Hepatocyte (in vitro differentiated cells): Measurements from ENCODE around the gene CEP131. TPM values are rescaled to one million over a fixed set of nuclear protein-coding genes. Genes with fewer than 3 reads are reported as not detected.

ENCODE experiments used
- DNase-seq: peaks from one replicate; pipeline ENCODE4 v3.0.0-alpha.2; 2016; ENCODE audit warnings: low spot score
- H2AFZ ChIP-seq: fragments of 200-600 bp; sonication (generic); 2 replicates; pipeline ENCODE4 v1.6.0; 2016; ENCODE audit warnings: antibody characterized with exemption, mild to moderate bottlenecking
- H3K27ac ChIP-seq: fragments of 200-600 bp; sonication (generic); 2 replicates; pipeline ENCODE4 v1.5.1; 2016; ENCODE audit warnings: mild to moderate bottlenecking
- H3K27me3 ChIP-seq: fragments of 200-600 bp; sonication (generic); 2 replicates; pipeline ENCODE4 v1.6.1; 2016
- H3K36me3 ChIP-seq: fragments of 200-600 bp; sonication (generic); replicated peaks from 2 replicates; pipeline ENCODE4 v1.5.1; 2016; ENCODE audit warnings: low read depth; ENCODE audit not compliant: insufficient read depth
- H3K4me1 ChIP-seq: fragments of 200-600 bp; sonication (generic); 2 replicates; pipeline ENCODE4 v1.5.1; 2016; ENCODE audit warnings: mild to moderate bottlenecking, moderate library complexity; ENCODE audit not compliant: insufficient read depth
- H3K4me2 ChIP-seq: fragments of 200-600 bp; sonication (generic); 2 replicates; pipeline ENCODE4 v1.6.0; 2016
- H3K4me3 ChIP-seq: fragments of 200-600 bp; sonication (generic); 2 replicates; pipeline ENCODE4 v1.5.1; 2016; ENCODE audit warnings: mild to moderate bottlenecking
- H3K79me2 ChIP-seq: fragments of 200-600 bp; sonication (generic); 2 replicates; pipeline ENCODE4 v1.6.0; 2017; ENCODE audit warnings: mild to moderate bottlenecking
- H3K9me2 ChIP-seq: fragments of 200-600 bp; sonication (generic); replicated peaks from 2 replicates; pipeline ENCODE4 v1.6.0; 2017; ENCODE audit warnings: mild to moderate bottlenecking; ENCODE audit not compliant: insufficient read depth
- H3K9me3 ChIP-seq: fragments of 200-600 bp; sonication (generic); 2 replicates; pipeline ENCODE4 v1.5.1; 2016; ENCODE audit warnings: low read depth, mild to moderate bottlenecking
- H4K20me1 ChIP-seq: fragments of 200-600 bp; sonication (generic); 2 replicates; pipeline ENCODE4 v1.6.0; 2016; ENCODE audit warnings: mild to moderate bottlenecking; ENCODE audit not compliant: insufficient read depth, poor library complexity, severe bottlenecking
- EZH2 ChIP-seq: fragments of 200-600 bp; sonication (generic); IDR thresholded peaks from 2 replicates; pipeline ENCODE4 v1.6.1; 2016; ENCODE audit warnings: antibody characterized with exemption, mild to moderate bottlenecking, borderline replicate concordance
- EZH2phosphoT487 ChIP-seq: fragments of 200-600 bp; sonication (generic); IDR thresholded peaks from one replicate; pipeline ENCODE4 v1.6.1; 2018; ENCODE audit warnings: antibody characterized with exemption, mild to moderate bottlenecking, low read depth, moderate library complexity; ENCODE audit not compliant: unreplicated experiment, severe bottlenecking
- WGBS: methylation state at CpG from one replicate; pipeline ENCODE4 v1.1.6; 2016; ENCODE audit warnings: low lambda C conversion rate; ENCODE audit errors: missing lambda C conversion rate; 5-methylcytosine and 5-hydroxymethylcytosine counted together
- polyA plus RNA-seq: library from polyadenylated mRNA; unstranded; fragments of >200 nt; fragmentation: Nextera tagmentation; extraction: Ambion mirVana; gene quantifications from 2 replicates; pipeline ENCODE4 v1.2.1, GENCODE V29; 2016
- total RNA-seq: library from RNA; depleted of rRNA; stranded (reverse); fragments of >200 nt; gene quantifications from 2 replicates; pipeline ENCODE4 v1.2.3, GENCODE V29; 2014
- TF ChIP-seq, protein P1 (sequence below): fragments of 200-600 bp; sonication (generic); IDR thresholded peaks from 2 replicates; pipeline ENCODE4 v1.5.1; 2016; ENCODE audit warnings: antibody characterized with exemption, mild to moderate bottlenecking; ENCODE audit not compliant: poor library complexity

Gene CEP131
- total and polyA plus RNA-seq, 2 experiments from 2014 or later: 7.3 to 10.1 TPM

DNA sequence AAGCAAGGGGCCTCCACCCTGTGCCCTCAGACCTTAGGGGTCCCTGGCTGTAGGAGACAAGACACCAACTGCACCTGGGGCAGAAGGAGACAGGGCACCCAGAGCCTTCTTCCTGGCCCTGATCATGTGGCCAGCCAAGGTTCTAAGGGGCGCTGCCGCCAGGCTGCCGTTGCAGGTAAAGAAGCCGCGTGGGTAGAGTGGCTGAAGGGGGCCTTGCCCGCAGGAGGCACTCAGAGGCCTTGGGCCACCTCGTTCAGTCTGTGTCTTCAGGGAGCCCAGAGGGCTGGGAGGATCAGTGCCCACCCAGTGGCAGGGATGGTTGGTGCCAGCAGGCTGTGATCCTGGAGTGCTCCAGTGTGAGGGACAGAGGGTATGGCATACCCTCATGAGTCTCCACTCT lies 55.1 kb downstream of the CEP131 start:
- Histone ChIP-seq H3K4me2 (no peak overlapping the region), H3K27ac (no peak overlapping the region), H3K36me3 (no peaks in the 10 kb centered on the region), H3K4me1 (peaks cover 20% of the 10 kb centered on the region), H2AFZ (no peak overlapping the region), H3K9me2 (no peaks in the 10 kb centered on the region), H3K27me3 (no peaks in the 10 kb centered on the region), H3K79me2 (peaks cover 2% of the 10 kb centered on the region), H3K4me3 (no peak overlapping the region), H3K9me3 (no peaks in the 10 kb centered on the region), H4K20me1 (no peaks in the 10 kb centered on the region)
- DNase-seq: no peak
- 96% methylated on average over 7 of the region's 7 CpGs for WGBS
- no peak for TF ChIP-seq EZH2phosphoT487
- TF ChIP-seq EZH2: no peak
- TF ChIP-seq, protein P1, sequence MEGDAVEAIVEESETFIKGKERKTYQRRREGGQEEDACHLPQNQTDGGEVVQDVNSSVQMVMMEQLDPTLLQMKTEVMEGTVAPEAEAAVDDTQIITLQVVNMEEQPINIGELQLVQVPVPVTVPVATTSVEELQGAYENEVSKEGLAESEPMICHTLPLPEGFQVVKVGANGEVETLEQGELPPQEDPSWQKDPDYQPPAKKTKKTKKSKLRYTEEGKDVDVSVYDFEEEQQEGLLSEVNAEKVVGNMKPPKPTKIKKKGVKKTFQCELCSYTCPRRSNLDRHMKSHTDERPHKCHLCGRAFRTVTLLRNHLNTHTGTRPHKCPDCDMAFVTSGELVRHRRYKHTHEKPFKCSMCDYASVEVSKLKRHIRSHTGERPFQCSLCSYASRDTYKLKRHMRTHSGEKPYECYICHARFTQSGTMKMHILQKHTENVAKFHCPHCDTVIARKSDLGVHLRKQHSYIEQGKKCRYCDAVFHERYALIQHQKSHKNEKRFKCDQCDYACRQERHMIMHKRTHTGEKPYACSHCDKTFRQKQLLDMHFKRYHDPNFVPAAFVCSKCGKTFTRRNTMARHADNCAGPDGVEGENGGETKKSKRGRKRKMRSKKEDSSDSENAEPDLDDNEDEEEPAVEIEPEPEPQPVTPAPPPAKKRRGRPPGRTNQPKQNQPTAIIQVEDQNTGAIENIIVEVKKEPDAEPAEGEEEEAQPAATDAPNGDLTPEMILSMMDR: no peak

DNA sequence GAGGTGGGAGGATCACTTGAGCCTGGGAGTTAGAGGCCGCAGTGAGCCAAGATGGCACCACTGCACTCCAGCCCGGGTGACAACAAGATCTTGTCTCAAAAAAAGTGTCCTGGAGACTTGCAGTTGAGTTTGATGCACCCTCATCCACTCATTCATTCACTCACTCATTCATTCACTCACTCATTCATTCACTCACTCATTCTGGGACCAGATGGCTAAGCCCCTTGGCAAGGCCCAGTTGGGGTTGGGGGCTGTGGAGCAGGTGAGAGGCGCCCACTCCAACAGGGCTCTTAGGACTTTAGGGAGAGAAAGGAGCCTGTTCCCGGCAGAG lies 55.6 kb downstream of the CEP131 start:
- Histone ChIP-seq H3K27ac (no peak overlapping the region), H3K4me1 (peaks cover 20% of the 10 kb centered on the region)

DNA sequence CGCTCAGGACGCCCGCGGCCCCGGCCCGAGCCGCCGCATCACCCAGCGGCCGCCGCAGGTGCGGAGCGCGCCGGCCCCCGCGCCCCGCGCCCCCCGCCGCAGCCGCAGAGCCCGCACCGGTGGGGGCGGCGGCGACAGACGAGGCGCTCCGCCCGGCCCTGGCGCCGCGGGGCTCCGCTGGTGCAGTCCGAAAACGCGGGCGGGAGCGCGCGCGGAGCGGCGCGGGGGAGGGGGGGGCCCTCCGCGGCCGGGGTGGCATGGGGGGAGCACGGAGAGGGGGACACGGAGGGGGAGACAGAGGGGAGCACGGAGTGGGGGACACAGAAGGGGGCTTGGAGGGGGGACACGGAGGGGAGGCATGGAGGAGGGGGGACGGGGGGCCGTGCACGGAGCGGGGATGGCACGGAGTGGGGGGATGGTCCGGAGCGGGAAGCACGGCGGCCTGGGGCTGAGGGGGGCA lies 56.7 kb downstream of the CEP131 start, which contains the start of gene AATK:
TSS of gene AATK (minus strand) at position 189 of the 460 bp plus-strand sequence. CDS start 229 bp downstream, outside the sequence.
- peaks cover 2% of the 10 kb centered on the region for H3K79me2 ChIP-seq
- H2AFZ ChIP-seq: peak within 1 kb of the TSS; percentile 81
- H3K4me2 ChIP-seq: peak within 1 kb of the TSS; percentile 94
- 0% methylated on average over 13 of the region's 62 CpGs for WGBS
- H3K36me3 ChIP-seq: no peaks in the 10 kb centered on the region
- no peak for TF ChIP-seq EZH2
- DNase-seq: peak; percentile 53
- H3K27me3 ChIP-seq: no peaks in the 10 kb centered on the region
- H3K4me1 ChIP-seq: peaks cover 20% of the 10 kb centered on the region
- no peaks in the 10 kb centered on the region for H3K9me3 ChIP-seq
- peak within 1 kb of the TSS; percentile 79 for H3K27ac ChIP-seq
- H4K20me1 ChIP-seq: no peaks in the 10 kb centered on the region
- peak within 1 kb of the TSS; percentile 30 for H3K4me3 ChIP-seq
- no peaks in the 10 kb centered on the region for H3K9me2 ChIP-seq

More for the DNA sequence above, 55.6 kb downstream of the CEP131 start:
- 96% methylated on average over 4 of the region's 4 CpGs for WGBS
- H2AFZ ChIP-seq: no peak overlapping the region
- H4K20me1 ChIP-seq: no peaks in the 10 kb centered on the region
- H3K27me3 ChIP-seq: no peaks in the 10 kb centered on the region
- peak overlapping the region; percentile 94 for H3K4me2 ChIP-seq
- H3K9me2 ChIP-seq: no peaks in the 10 kb centered on the region
- DNase-seq: no peak
- H3K36me3 ChIP-seq: no peaks in the 10 kb centered on the region
- peaks cover 2% of the 10 kb centered on the region for H3K79me2 ChIP-seq
- no peak overlapping the region for H3K4me3 ChIP-seq
- TF ChIP-seq EZH2 (no peak), EZH2phosphoT487 (no peak)
- TF ChIP-seq, protein P1: no peak
- H3K9me3 ChIP-seq: no peaks in the 10 kb centered on the region

DNA sequence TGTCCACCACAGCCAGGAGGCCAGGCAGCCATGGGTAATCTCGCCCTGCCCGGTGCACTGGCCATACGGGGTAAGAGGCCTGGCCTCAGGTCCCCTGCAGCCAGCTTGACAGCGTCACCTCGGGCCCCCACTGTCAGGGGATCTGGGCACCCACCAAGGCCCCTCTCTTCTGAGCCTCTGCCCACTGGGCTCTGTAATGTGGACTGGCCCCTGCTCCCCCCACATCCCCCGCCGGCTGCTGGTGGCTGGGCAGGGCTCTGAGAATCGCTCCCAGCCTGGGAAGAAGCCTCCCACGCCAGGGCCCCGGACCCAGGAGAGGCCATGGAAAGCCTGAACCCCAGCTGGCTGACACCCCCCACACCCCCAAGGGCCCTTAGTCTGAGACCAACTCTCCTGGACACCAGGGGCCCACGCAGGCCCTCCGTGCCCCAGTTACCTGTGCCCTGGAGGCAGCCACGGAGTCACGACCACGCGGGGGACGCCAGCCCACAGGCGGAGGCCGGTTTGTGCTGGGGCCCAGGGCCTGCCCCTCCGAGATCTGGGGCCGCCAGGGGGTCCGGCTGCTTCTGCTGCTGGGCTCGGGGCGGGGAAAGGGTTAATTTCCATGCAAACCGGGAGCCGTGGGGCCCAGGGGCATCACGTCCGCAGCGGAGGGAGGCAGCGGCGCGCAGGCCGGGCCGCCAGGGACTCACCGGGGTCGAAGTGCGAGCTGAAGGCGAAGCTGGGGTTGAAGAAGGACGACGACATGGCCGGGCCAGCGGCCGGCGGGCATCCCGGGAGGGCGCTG lies 57.3 kb downstream of the CEP131 start, which contains the start of gene PVALEF:
TSS of gene PVALEF (plus strand) at position 262 of the 787 bp plus-strand sequence. CDS start 15,720 bp downstream, outside the sequence.
- no peaks in the 10 kb centered on the region for H3K27me3 ChIP-seq
- H3K27ac ChIP-seq: peak within 1 kb of the TSS; percentile 79
- H3K4me1 ChIP-seq: peaks cover 20% of the 10 kb centered on the region
- peak within 1 kb of the TSS; percentile 81 for H2AFZ ChIP-seq
- peak within 1 kb of the TSS; percentile 30 for H3K4me3 ChIP-seq
- H3K4me2 ChIP-seq: peak within 1 kb of the TSS; percentile 94
- TF ChIP-seq, protein P1: no peak
- TF ChIP-seq EZH2 (no peak), EZH2phosphoT487 (no peak)
- peaks cover 2% of the 10 kb centered on the region for H3K79me2 ChIP-seq
- WGBS: 28% methylated on average over 42 of the region's 46 CpGs
- H3K9me3 ChIP-seq: no peaks in the 10 kb centered on the region
- no peaks in the 10 kb centered on the region for H3K9me2 ChIP-seq
- H3K36me3 ChIP-seq: no peaks in the 10 kb centered on the region
- H4K20me1 ChIP-seq: no peaks in the 10 kb centered on the region
- DNase-seq: peak; percentile 75
